ENCODE results near the gene GFAP.

DNA sequence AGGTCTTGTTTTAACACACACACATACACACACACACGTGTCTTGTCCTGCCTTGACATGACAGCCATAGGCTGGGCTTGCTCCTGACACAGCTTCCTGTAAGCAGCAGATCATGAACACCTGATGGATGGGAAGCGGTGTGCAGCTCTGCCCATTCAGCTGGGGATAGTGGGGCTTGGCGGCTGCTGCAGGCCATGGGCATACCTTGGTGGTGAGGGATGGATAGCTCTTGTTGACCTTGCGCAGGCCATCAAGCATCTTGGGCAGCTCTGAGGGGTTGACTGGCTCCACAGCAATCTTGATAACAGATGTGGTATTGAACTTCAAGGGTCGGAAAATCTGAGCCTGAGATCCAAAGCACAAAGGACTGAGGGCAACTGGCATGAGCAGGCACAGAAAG is 55.6 kb downstream of the GFAP start:
- TF ChIP-seq, protein P1, sequence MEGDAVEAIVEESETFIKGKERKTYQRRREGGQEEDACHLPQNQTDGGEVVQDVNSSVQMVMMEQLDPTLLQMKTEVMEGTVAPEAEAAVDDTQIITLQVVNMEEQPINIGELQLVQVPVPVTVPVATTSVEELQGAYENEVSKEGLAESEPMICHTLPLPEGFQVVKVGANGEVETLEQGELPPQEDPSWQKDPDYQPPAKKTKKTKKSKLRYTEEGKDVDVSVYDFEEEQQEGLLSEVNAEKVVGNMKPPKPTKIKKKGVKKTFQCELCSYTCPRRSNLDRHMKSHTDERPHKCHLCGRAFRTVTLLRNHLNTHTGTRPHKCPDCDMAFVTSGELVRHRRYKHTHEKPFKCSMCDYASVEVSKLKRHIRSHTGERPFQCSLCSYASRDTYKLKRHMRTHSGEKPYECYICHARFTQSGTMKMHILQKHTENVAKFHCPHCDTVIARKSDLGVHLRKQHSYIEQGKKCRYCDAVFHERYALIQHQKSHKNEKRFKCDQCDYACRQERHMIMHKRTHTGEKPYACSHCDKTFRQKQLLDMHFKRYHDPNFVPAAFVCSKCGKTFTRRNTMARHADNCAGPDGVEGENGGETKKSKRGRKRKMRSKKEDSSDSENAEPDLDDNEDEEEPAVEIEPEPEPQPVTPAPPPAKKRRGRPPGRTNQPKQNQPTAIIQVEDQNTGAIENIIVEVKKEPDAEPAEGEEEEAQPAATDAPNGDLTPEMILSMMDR (conservative IDR thresholded peaks at IDR 0.05; ENCODE audit: low read depth, low read length): no peak
- TF ChIP-seq EZH2 (IDR thresholded peaks at IDR 0.05; ENCODE audit: borderline replicate concordance, low read depth, low read length, poor library complexity, severe bottlenecking): no peak
